NB4 (cell line): Measurements from ENCODE around the gene CA5A.

Source experiments
- DNase-seq: peaks from one replicate; pipeline ENCODE4 v3.0.0; 2010; ENCODE audit warnings: low read depth
- H3K4me3 ChIP-seq: one replicate; pipeline ENCODE4 v1.5.1; 2011; ENCODE audit warnings: mild to moderate bottlenecking, low read depth, low read length, moderate library complexity
- MYC ChIP-seq: IDR thresholded peaks from 2 replicates; pipeline ENCODE4 v1.6.1; 2011; ENCODE audit warnings: low read depth, low read length
- POLR2A ChIP-seq: IDR thresholded peaks from 2 replicates; pipeline ENCODE4 v1.6.1; 2011; ENCODE audit warnings: mild to moderate bottlenecking; ENCODE audit not compliant: insufficient read length; ENCODE audit errors: extremely low read depth
- TF ChIP-seq, protein P1 (sequence below): IDR thresholded peaks from 2 replicates; pipeline ENCODE4 v1.6.1; 2011; ENCODE audit warnings: low read depth, low read length
- TF ChIP-seq, protein P2 (sequence below): IDR thresholded peaks from one replicate; pipeline ENCODE4 v1.5.1; 2012; ENCODE audit warnings: low read depth, low read length

CA5A gene

DNA sequence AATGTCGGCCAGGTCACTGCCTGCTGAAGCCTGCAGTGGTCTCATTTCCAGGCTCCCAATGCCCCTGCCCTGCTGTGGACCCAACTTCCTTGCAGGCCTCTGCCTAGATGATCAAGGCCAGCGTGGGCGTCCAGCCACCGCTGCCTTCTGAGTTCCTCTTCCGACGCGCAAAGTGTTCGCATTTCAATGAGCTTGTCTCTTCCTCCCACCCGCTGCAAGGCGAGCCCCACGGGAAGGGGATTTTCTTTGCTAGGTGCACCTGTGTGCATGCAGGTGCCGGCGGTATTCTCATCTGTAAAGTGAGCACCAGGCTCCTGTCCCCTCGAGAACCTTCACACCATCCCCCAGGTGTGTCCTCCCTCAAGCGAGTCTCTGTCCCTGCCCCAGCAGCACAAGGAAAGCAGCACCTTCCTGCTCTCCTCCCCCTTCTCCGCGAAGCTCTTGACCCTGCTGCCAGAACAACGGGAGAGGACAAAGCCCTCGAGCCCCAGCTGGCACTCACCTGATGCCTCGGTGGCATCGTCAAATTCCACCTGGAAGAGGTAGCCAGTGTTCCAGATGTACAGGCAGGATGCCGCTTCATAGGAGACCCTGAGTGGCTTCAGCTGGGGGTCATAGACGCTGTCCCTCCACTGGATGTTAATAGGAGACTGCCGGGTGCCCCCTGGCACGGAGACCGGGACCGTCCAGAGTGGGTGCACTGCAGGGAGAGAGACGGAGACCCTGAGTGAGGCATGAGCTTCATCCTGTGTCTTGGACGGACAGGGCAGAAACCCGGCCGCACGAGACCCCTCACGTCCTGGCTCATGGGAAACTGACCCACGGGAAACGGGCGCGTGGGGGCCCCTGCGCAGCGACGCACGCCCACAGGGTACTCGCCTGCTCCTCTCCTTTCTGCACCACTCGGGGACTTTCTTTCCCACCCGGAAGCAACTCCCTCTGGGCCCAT lies 9.8 kb downstream of the CA5A start:
- TF ChIP-seq, protein P1, sequence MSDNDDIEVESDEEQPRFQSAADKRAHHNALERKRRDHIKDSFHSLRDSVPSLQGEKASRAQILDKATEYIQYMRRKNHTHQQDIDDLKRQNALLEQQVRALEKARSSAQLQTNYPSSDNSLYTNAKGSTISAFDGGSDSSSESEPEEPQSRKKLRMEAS, result no peak
- TF ChIP-seq MYC (no peak), POLR2A (no peak)
- TF ChIP-seq, protein P2, sequence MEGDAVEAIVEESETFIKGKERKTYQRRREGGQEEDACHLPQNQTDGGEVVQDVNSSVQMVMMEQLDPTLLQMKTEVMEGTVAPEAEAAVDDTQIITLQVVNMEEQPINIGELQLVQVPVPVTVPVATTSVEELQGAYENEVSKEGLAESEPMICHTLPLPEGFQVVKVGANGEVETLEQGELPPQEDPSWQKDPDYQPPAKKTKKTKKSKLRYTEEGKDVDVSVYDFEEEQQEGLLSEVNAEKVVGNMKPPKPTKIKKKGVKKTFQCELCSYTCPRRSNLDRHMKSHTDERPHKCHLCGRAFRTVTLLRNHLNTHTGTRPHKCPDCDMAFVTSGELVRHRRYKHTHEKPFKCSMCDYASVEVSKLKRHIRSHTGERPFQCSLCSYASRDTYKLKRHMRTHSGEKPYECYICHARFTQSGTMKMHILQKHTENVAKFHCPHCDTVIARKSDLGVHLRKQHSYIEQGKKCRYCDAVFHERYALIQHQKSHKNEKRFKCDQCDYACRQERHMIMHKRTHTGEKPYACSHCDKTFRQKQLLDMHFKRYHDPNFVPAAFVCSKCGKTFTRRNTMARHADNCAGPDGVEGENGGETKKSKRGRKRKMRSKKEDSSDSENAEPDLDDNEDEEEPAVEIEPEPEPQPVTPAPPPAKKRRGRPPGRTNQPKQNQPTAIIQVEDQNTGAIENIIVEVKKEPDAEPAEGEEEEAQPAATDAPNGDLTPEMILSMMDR, result no peak
- peak; percentile 60 for DNase-seq
- H3K4me3 ChIP-seq, result no peak overlapping the region

DNA sequence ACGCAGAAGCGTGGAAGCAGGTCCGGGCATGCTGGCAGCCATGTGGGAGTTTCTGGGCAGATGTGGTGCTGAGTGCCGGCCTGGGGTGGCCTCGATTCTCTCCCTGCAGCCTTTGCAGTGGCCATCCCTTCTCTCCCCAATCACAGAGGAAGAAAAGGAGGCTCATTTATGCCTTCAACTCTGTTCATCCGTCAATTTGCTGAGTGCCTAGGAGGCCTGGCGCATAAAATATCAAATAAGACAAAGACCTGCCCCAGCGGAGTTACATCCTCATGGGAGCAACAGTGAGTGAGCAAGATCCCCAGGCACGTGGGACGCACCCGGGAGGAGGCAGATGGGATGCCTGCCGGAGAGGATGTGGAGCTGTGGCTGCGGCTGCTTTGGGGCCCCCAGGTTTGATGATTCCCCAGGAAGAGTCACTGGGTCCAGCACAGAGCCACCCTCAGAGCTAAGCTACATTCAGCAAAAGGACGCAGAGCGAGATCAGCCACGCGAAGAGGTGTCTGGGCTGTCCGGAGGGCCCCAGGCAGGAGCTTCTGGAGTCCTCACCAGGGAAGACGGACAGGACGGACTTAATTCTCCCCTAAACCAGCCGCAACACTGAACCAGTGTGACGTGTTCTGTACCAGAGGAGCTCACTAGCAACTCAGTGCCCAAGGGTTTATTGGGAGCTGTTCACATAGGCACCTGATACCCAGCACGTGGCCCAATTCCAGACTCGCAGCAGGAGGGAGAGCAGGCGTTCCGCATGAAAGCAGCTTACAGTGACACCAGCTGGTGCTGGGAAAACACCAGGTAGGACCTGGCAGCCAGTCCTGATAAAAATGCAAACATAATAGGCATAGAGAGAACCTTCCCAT lies 11.3 kb downstream of the CA5A start:
- DNase-seq, result no peak
- no peak overlapping the region for H3K4me3 ChIP-seq
- no peak for TF ChIP-seq MYC
- no peak for TF ChIP-seq POLR2A
- TF ChIP-seq, protein P1, result no peak
- TF ChIP-seq, protein P2, result no peak

DNA sequence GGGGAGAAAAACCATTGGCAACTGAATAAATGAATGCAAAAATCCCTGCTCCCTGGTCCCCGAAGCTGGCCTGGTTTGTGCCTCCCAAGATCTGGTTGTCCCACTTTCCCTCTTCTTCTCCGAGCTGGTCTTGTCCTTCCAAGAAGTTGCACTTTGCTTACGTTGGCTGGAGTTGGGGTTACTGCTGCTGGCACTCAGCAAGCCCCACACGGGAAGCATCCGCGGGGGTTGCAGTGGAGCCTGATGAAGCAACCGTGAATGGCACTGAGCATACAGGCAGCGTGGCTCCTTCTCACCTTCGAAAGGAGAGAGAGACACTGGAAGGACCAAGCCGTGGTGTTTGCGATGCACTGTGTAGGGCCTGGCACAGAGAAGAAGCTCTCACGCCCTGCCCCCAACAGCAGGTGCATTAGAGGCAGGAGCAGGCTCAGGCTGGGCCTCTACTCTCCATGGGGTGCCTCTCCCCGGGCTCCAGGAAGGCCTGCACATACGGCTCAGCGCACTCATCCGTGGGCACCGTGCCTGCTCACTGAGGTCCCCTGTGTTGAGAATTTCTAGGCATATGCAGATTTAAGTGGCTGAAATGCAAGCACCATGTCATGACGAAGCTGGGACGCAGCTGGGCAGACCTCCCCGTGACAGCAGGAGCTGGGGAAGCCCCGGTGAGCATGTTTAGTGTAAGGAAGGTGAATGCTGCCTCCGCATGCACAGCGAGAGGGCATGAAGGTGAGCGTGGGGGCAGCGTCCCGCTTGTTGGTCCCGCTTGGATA lies 12.1 kb downstream of the CA5A start:
- TF ChIP-seq, protein P1, result no peak
- no peak for TF ChIP-seq POLR2A
- no peak for TF ChIP-seq MYC
- TF ChIP-seq, protein P2, result no peak
- no peak overlapping the region for H3K4me3 ChIP-seq
- no peak for DNase-seq

DNA sequence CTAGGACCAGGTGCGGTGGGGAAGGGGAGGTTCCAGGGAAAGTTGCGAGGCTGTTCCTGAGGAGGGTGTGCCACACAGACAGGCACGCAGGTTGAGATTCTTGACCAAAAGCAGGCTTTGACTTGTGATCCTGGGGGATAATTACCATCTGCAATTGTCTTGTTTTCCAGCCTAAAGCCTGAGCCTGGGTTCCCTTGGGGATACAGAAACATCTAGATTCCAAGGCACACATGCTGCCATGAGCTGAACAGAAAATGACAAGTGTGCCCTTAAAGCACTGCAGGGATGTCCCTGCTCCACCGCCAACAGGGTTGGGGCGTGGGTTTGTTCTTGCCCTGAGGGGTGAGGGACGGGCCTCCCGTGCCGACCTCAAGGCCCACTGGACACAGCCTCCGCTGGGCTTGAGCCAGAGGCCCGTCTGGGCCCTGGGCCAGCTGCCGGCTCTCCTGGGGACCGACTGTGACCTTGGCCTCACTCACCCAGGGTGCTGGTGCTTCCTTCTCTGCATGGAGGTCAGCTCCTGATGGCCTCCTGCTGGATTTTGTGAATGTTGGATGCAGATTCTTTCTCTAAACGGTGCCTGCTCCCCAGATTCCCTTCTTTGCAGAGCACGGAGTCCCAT lies 14.0 kb downstream of the CA5A start:
- DNase-seq, result no peak
- TF ChIP-seq, protein P2, result no peak
- TF ChIP-seq, protein P1, result no peak
- TF ChIP-seq MYC (no peak), POLR2A (no peak)
- H3K4me3 ChIP-seq, result no peak overlapping the region
